SK-N-SH (cell line): ENCODE results near the gene C20orf144. TPM values are rescaled to one million over a fixed set of nuclear protein-coding genes. Genes with fewer than 3 reads are reported as not detected.

Experiments
- CTCF ChIA-PET: fragments of 300-600, 350-600 bp; formaldehyde crosslinking; extraction: SDS; loops from one replicate; lab custom pipeline; 2021; lab: Yijun Ruan, JAX
- POLR2A ChIA-PET: fragments of 350-600 bp; sonication (Branson Sonifier 250); formaldehyde crosslinking; extraction: SDS; loops from one replicate; lab custom pipeline; 2020; ENCODE audit warnings: antibody characterized with exemption, inconsistent platforms; lab: Yijun Ruan, JAX
- DNase-seq: peaks from one replicate; pipeline ENCODE4 v3.0.0; 2012
- H2AFZ ChIP-seq: fragments of 200-600 bp; sonication (generic); 2 replicates; pipeline ENCODE4 v1.8.1; 2016; ENCODE audit warnings: antibody characterized with exemption, mild to moderate bottlenecking, low read depth
- H3F3A ChIP-seq: fragments of 200-600 bp; sonication (generic); replicated peaks from 2 replicates; pipeline ENCODE3; 2016; ENCODE audit warnings: antibody characterized with exemption, mild to moderate bottlenecking; ENCODE audit not compliant: insufficient read depth
- H3K27ac ChIP-seq, 2 experiments: fragments of 200-500 bp in 1 of 2; fragments of 200-600 bp in 1 of 2; sonication (Bioruptor generic) in 1 of 2; sonication (generic), shearing (Covaris generic) in 1 of 2; 2 replicates each; pipeline versions ENCODE4 v1.5.1 to v1.6.1; 2014 to 2016; ENCODE audit warnings: low read depth in 2 of 2, inconsistent platforms in 1 of 2, low read length in 1 of 2, mild to moderate bottlenecking in 1 of 2, mixed read lengths in 1 of 2
- H3K27me3 ChIP-seq: fragments of 200-600 bp; sonication (generic), shearing (Covaris generic); 2 replicates; pipeline ENCODE4 v1.6.1; 2016; ENCODE audit warnings: mixed run types; ENCODE audit not compliant: insufficient read depth
- H3K36me3 ChIP-seq, 2 experiments: fragments of 200-500 bp in 1 of 2; fragments of 200-600 bp in 1 of 2; sonication (Bioruptor generic) in 1 of 2; sonication (generic) in 1 of 2; replicated peaks in 1 of 2; 2 replicates each; pipeline versions ENCODE3 to v1.5.1; 2014 to 2016; ENCODE audit warnings: low read length in 1 of 2, mild to moderate bottlenecking in 1 of 2; ENCODE audit not compliant: insufficient read depth in 2 of 2, control insufficient read depth in 1 of 2
- H3K4me1 ChIP-seq, 2 experiments: fragments of 200-500 bp in 1 of 2; fragments of 200-600 bp in 1 of 2; sonication (Bioruptor generic) in 1 of 2; sonication (generic), shearing (Covaris generic) in 1 of 2; 2 replicates each; pipeline versions ENCODE4 v1.5.1 to v1.6.1; 2014 to 2016; ENCODE audit warnings: low read depth in 1 of 2, low read length in 1 of 2, mixed run types in 1 of 2; ENCODE audit not compliant: insufficient read depth in 2 of 2, control insufficient read depth in 1 of 2
- H3K4me2 ChIP-seq: fragments of 200-600 bp; sonication (generic), shearing (Covaris generic); 2 replicates; pipeline ENCODE4 v1.6.1; 2017; ENCODE audit warnings: mixed run types
- H3K4me3 ChIP-seq, 2 experiments: fragments of 200-500 bp in 1 of 2; fragments of 200-600 bp in 1 of 2; sonication (Bioruptor generic) in 1 of 2; sonication (generic), shearing (Covaris generic) in 1 of 2; 2 replicates each; pipeline versions ENCODE4 v1.5.1 to v1.8.1; 2014 to 2016; ENCODE audit warnings: low read depth in 2 of 2, inconsistent platforms in 1 of 2, low read length in 1 of 2, mild to moderate bottlenecking in 1 of 2, mixed read lengths in 1 of 2, moderate library complexity in 1 of 2
- H3K79me2 ChIP-seq: fragments of 200-600 bp; sonication (generic); 2 replicates; pipeline ENCODE4 v1.8.1; 2017; ENCODE audit warnings: mild to moderate bottlenecking; ENCODE audit not compliant: insufficient read depth
- H3K9ac ChIP-seq: fragments of 200-600 bp; sonication (generic); 2 replicates; pipeline ENCODE4 v1.6.1; 2017; ENCODE audit warnings: mixed run types
- H3K9me2 ChIP-seq: fragments of 200-600 bp; sonication (generic); 2 replicates; pipeline ENCODE4 v1.6.1; 2017; ENCODE audit warnings: mixed run types
- H3K9me3 ChIP-seq: fragments of 200-600 bp; sonication (generic); 2 replicates; pipeline ENCODE4 v1.6.1; 2017; ENCODE audit warnings: mixed run types, mild to moderate bottlenecking, moderate library complexity
- H4K20me1 ChIP-seq: fragments of 200-600 bp; sonication (generic); 2 replicates; pipeline ENCODE4 v1.6.1; 2017; ENCODE audit warnings: mild to moderate bottlenecking, mixed run types; ENCODE audit not compliant: insufficient read depth
- EP300 ChIP-seq, 2 experiments: IDR thresholded peaks; 2 replicates each; pipeline versions ENCODE4 v1.4.0 to v1.6.1; 2012; ENCODE audit warnings: borderline replicate concordance in 1 of 2, low read depth in 1 of 2, low read length in 1 of 2
- FOSL2 ChIP-seq: IDR thresholded peaks from 2 replicates; pipeline ENCODE4 v1.4.0; 2012; ENCODE audit warnings: low read depth, mild to moderate bottlenecking, moderate library complexity, borderline replicate concordance
- FOXJ3 ChIP-seq: sonication (generic); formaldehyde crosslinking; IDR thresholded peaks from 2 replicates; pipeline ENCODE4 v1.5.1; 2020; ENCODE audit warnings: mild to moderate bottlenecking, missing genetic modification reagents
- GATA2 ChIP-seq: sonication (generic); formaldehyde crosslinking; IDR thresholded peaks from 2 replicates; pipeline ENCODE4 v1.5.0; 2020; ENCODE audit warnings: mild to moderate bottlenecking, missing genetic modification reagents
- MEF2A ChIP-seq: IDR thresholded peaks from 2 replicates; pipeline ENCODE4 v1.4.0; 2012; ENCODE audit warnings: low read depth, borderline replicate concordance
- MXI1 ChIP-seq: IDR thresholded peaks from 2 replicates; pipeline ENCODE4 v1.6.1; 2012; ENCODE audit warnings: mild to moderate bottlenecking, low read depth, low read length, improper control_type of control experiment
- NFIC ChIP-seq: IDR thresholded peaks from 2 replicates; pipeline ENCODE4 v1.4.0; 2012; ENCODE audit warnings: borderline replicate concordance
- NRF1 ChIP-seq: IDR thresholded peaks from 2 replicates; pipeline ENCODE4 v1.6.1; 2012; ENCODE audit warnings: low read depth, mild to moderate bottlenecking, low read length
- PBX3 ChIP-seq: IDR thresholded peaks from 2 replicates; pipeline ENCODE4; 2012
- RCOR1 ChIP-seq: fragments of 150-350 bp; IDR thresholded peaks from 2 replicates; pipeline ENCODE4 v1.6.1; 2017; ENCODE audit warnings: antibody characterized with exemption, low read length
- RFX5 ChIP-seq: IDR thresholded peaks from 2 replicates; pipeline ENCODE4 v1.6.1; 2012; ENCODE audit warnings: mild to moderate bottlenecking, improper control_type of control experiment, low read length
- RXRA ChIP-seq: IDR thresholded peaks from 2 replicates; pipeline ENCODE4 v1.4.0; 2012; ENCODE audit warnings: low read depth, mild to moderate bottlenecking, borderline replicate concordance
- SMC3 ChIP-seq: IDR thresholded peaks from 2 replicates; pipeline ENCODE4 v1.6.1; 2012; ENCODE audit warnings: low read depth, low read length, improper control_type of control experiment
- USF1 ChIP-seq: IDR thresholded peaks from 2 replicates; pipeline ENCODE4 v1.4.0; 2012; ENCODE audit warnings: low read depth, borderline replicate concordance
- ZBTB33 ChIP-seq: IDR thresholded peaks from 2 replicates; pipeline ENCODE4 v1.4.0; 2012; ENCODE audit warnings: low read depth, borderline replicate concordance
- WGBS: methylation state at CpG from one replicate; pipeline ENCODE4 v1.1.6; 2017; ENCODE audit warnings: low lambda C conversion rate; 5-methylcytosine and 5-hydroxymethylcytosine counted together
- polyA plus RNA-seq, 3 experiments: library from polyadenylated mRNA; depleted of rRNA; stranded (reverse); fragments of >200 nt; gene quantifications; 2 replicates each; pipeline ENCODE4 v1.2.3, GENCODE V29; 2012
- TF ChIP-seq, protein P1 (sequence below): IDR thresholded peaks from 2 replicates; pipeline ENCODE4 v1.6.1; 2012; ENCODE audit warnings: mild to moderate bottlenecking, low read depth, low read length, moderate library complexity
- TF ChIP-seq, protein P2 (sequence below): fragments of 150-350 bp; IDR thresholded peaks from 2 replicates; pipeline ENCODE4 v1.6.1; 2016; ENCODE audit warnings: mild to moderate bottlenecking, low read depth, low read length

Gene C20orf144
- polyA plus RNA-seq, 1 of the 3 experiments (the other 2 are of a cell fraction): 0.12 TPM

DNA sequence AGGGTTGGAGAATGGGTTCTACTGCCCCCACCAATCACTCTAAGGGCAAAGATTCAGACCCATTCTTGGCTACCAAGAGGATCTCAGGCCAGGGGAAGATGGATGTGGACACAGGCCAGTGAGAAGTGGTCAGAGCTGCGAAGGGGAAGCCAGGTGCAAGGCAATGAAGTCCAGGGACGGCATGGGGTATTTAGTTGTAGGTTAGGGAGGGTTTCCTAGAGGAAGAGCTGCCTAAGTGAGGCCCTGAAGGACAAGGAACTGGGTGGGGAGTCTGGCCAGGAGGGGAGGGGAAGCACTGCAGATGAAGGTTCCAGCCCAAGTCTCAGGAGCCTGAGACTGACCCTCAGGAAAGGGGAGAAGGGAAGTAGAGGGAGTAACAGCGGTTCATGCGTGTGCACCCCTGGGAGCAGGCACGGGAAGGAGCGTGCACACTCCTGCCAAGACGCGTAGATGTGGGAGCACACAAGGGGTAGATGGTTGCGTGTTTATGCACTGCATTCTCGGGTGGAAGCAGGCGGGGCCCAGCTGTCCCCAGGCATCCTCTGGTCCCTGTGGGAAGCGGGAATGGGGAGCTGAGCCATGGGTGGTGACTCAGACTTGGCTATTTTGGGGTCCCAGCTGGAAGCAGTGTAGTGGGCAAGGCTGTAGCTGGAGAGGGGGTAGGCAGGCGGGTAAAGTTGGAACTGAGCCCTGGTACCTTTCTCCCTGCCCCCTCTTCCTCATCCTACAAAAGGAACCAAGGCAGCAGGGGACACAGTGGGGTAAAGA is 7.9 kb downstream of the C20orf144 start:
- Histone ChIP-seq H3K4me3 (no peak overlapping the region), H3K4me1 (peaks cover 8 to 46% of the 10 kb centered on the region in 2 experiments; a peak in 2 of 4 replicates), H2AFZ (no peak overlapping the region), H3K27ac (no peak overlapping the region), H4K20me1 (0 out of 2 replicates have a peak, but pooled peaks cover 4% of the 10 kb centered on the region), H3K9me2 (no peaks in the 10 kb centered on the region), H3K4me2 (no peak overlapping the region), H3K36me3 (peaks cover 8 to 17% of the 10 kb centered on the region in 2 experiments), H3F3A (peaks cover 28% of the 10 kb centered on the region), H3K27me3 (no peaks in the 10 kb centered on the region), H3K9ac (no peak overlapping the region), H3K9me3 (no peaks in the 10 kb centered on the region), H3K79me2 (peaks cover 10% of the 10 kb centered on the region; the same call in 1 of the 2 replicates)
- CTCF ChIA-PET: interaction anchor here (0.9 to 10.6 kb wide), 5 partner anchors 11 to 254 kb away, joined by 3 to 114 read pairs (median 3); partner anchors contain the start of gene ZNF341
- TF ChIP-seq PBX3: no peak
- no peak for TF ChIP-seq RCOR1
- no peak for TF ChIP-seq SMC3
- no peak for TF ChIP-seq FOXJ3 (CRISPR knock-in tag)
- no peak for TF ChIP-seq MXI1
- no peak for TF ChIP-seq USF1
- TF ChIP-seq RXRA: no peak
- TF ChIP-seq ZBTB33: no peak
- TF ChIP-seq NFIC: no peak
- TF ChIP-seq MEF2A: no peak
- no peak for TF ChIP-seq EP300 (IDR thresholded peaks at IDR 0.05; ENCODE audit: borderline replicate concordance in 1 of 2, low read depth in 1 of 2, low read length in 1 of 2)
- TF ChIP-seq NRF1: no peak
- TF ChIP-seq, protein P1, sequence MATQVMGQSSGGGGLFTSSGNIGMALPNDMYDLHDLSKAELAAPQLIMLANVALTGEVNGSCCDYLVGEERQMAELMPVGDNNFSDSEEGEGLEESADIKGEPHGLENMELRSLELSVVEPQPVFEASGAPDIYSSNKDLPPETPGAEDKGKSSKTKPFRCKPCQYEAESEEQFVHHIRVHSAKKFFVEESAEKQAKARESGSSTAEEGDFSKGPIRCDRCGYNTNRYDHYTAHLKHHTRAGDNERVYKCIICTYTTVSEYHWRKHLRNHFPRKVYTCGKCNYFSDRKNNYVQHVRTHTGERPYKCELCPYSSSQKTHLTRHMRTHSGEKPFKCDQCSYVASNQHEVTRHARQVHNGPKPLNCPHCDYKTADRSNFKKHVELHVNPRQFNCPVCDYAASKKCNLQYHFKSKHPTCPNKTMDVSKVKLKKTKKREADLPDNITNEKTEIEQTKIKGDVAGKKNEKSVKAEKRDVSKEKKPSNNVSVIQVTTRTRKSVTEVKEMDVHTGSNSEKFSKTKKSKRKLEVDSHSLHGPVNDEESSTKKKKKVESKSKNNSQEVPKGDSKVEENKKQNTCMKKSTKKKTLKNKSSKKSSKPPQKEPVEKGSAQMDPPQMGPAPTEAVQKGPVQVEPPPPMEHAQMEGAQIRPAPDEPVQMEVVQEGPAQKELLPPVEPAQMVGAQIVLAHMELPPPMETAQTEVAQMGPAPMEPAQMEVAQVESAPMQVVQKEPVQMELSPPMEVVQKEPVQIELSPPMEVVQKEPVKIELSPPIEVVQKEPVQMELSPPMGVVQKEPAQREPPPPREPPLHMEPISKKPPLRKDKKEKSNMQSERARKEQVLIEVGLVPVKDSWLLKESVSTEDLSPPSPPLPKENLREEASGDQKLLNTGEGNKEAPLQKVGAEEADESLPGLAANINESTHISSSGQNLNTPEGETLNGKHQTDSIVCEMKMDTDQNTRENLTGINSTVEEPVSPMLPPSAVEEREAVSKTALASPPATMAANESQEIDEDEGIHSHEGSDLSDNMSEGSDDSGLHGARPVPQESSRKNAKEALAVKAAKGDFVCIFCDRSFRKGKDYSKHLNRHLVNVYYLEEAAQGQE: no peak
- TF ChIP-seq RFX5: no peak
- TF ChIP-seq GATA2 (CRISPR knock-in tag): no peak
- TF ChIP-seq, protein P2, sequence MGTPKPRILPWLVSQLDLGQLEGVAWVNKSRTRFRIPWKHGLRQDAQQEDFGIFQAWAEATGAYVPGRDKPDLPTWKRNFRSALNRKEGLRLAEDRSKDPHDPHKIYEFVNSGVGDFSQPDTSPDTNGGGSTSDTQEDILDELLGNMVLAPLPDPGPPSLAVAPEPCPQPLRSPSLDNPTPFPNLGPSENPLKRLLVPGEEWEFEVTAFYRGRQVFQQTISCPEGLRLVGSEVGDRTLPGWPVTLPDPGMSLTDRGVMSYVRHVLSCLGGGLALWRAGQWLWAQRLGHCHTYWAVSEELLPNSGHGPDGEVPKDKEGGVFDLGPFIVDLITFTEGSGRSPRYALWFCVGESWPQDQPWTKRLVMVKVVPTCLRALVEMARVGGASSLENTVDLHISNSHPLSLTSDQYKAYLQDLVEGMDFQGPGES: no peak
- no peak for TF ChIP-seq FOSL2
- no peak for DNase-seq
- POLR2A ChIA-PET: no interaction called here
- WGBS: 95% methylated on average over 13 of the region's 13 CpGs
